Measurements from ENCODE around the gene PMEPA1.

The PMEPA1 gene

GRCh38 chr20:57676589-57677583, 32.9 kb downstream of the PMEPA1 start:
- DNase-seq (ENCODE audit: low spot score): no peak

- DNase-seq (ENCODE audit: low spot score): no peak
Observed at GRCh38 chr20:57675773-57676172, 34.0 kb downstream of the PMEPA1 start.

- no peak for DNase-seq (ENCODE audit: low spot score)
Observed at GRCh38 chr20:57672953-57673575, 36.8 kb downstream of the PMEPA1 start.

- no peak for DNase-seq (ENCODE audit: low spot score)
Observed at GRCh38 chr20:57672164-57672563, 37.7 kb downstream of the PMEPA1 start.

GRCh38 chr20:57671662-57672061, 38.2 kb downstream of the PMEPA1 start:
- DNase-seq (ENCODE audit: low spot score): no peak

- DNase-seq (ENCODE audit: low spot score): no peak
Observed at GRCh38 chr20:57671072-57671391, 38.8 kb downstream of the PMEPA1 start.

- no peak for DNase-seq (ENCODE audit: low spot score)
Observed at GRCh38 chr20:57670288-57671071, 39.3 kb downstream of the PMEPA1 start.

GRCh38 chr20:57669632-57670031, 40.2 kb downstream of the PMEPA1 start:
- DNase-seq (ENCODE audit: low spot score): no peak

- no peak for DNase-seq (ENCODE audit: low spot score)
Observed at GRCh38 chr20:57667924-57668782, 41.7 kb downstream of the PMEPA1 start.

GRCh38 chr20:57667388-57667787, 42.4 kb downstream of the PMEPA1 start:
- no peak for DNase-seq (ENCODE audit: low spot score)

GRCh38 chr20:57666834-57667157, 43.0 kb downstream of the PMEPA1 start:
- no peak for DNase-seq (ENCODE audit: low spot score)

GRCh38 chr20:57666106-57666833, 43.5 kb downstream of the PMEPA1 start:
- no peak for DNase-seq (ENCODE audit: low spot score)

- no peak for DNase-seq (ENCODE audit: low spot score)
Observed at GRCh38 chr20:57665589-57665971, 44.2 kb downstream of the PMEPA1 start.

- DNase-seq (ENCODE audit: low spot score): no peak
Observed at GRCh38 chr20:57664924-57665588, 44.8 kb downstream of the PMEPA1 start.

GRCh38 chr20:57664476-57664875, 45.3 kb downstream of the PMEPA1 start:
- no peak for DNase-seq (ENCODE audit: low spot score)

GRCh38 chr20:57663681-57664451, 45.9 kb downstream of the PMEPA1 start:
- DNase-seq (ENCODE audit: low spot score): no peak

GRCh38 chr20:57663241-57663640, 46.6 kb downstream of the PMEPA1 start:
- no peak for DNase-seq (ENCODE audit: low spot score)

- DNase-seq (ENCODE audit: low spot score): no peak
Observed at GRCh38 chr20:57662456-57663240, 47.2 kb downstream of the PMEPA1 start.
